WERI-Rb-1 (cell line): ENCODE data around the gene MSRB3.

Experiments
- DNase-seq: peaks from one replicate; pipeline ENCODE4 v3.0.0-alpha.2; 2020
- H3K27ac ChIP-seq: fragments of 250-450 bp; sonication (Bioruptor Pico); 2 replicates; pipeline ENCODE4 v1.5.1; 2020; ENCODE audit warnings: mild to moderate bottlenecking, moderate library complexity
- H3K27me3 ChIP-seq: fragments of 250-450 bp; sonication (Bioruptor Pico); 2 replicates; pipeline ENCODE4 v1.5.1; 2021; ENCODE audit warnings: mild to moderate bottlenecking, low read depth, moderate library complexity; ENCODE audit not compliant: insufficient read depth, severe bottlenecking
- H3K36me3 ChIP-seq: fragments of 250-450 bp; sonication (Bioruptor Pico); 2 replicates; pipeline ENCODE4 v1.5.1; 2020; ENCODE audit warnings: mild to moderate bottlenecking, moderate library complexity
- H3K4me3 ChIP-seq: 2 replicates; pipeline ENCODE4 v1.5.1; 2011; ENCODE audit warnings: low read depth, mild to moderate bottlenecking, control low read depth, low read length
- H3K9me3 ChIP-seq: fragments of 250-450 bp; sonication (Bioruptor Pico); 2 replicates; pipeline ENCODE4 v1.5.1; 2021; ENCODE audit warnings: mild to moderate bottlenecking, moderate library complexity; ENCODE audit not compliant: severe bottlenecking
- CTCF ChIP-seq: IDR thresholded peaks from 2 replicates; pipeline ENCODE4 v1.5.1; 2011; ENCODE audit warnings: low read depth, mild to moderate bottlenecking, control low read depth, inconsistent platforms, low read length

The MSRB3 gene

GRCh38 chr12:65300679-65301349, 22.3 kb downstream of the MSRB3 start:
- peak; percentile 43 for TF ChIP-seq CTCF
- peak; percentile 34 for DNase-seq

GRCh38 chr12:65302891-65303290, 24.4 kb downstream of the MSRB3 start:
- no peaks in the 10 kb centered on the region for H3K9me3 ChIP-seq
- H3K36me3 ChIP-seq = no peaks in the 10 kb centered on the region
- H3K27me3 ChIP-seq = no peaks in the 10 kb centered on the region
- no peak for TF ChIP-seq CTCF
- H3K27ac ChIP-seq = no peak overlapping the region
- no peak for DNase-seq
- H3K4me3 ChIP-seq = no peak overlapping the region

More at GRCh38 chr12:65300679-65301349, 22.3 kb downstream of the MSRB3 start:
- Histone ChIP-seq H3K9me3 (no peaks in the 10 kb centered on the region), H3K27me3 (no peaks in the 10 kb centered on the region), H3K4me3 (no peak overlapping the region), H3K27ac (no peak overlapping the region), H3K36me3 (no peaks in the 10 kb centered on the region)

GRCh38 chr12:65305346-65305950, 27.0 kb downstream of the MSRB3 start:
- Histone ChIP-seq H3K27me3 (no peaks in the 10 kb centered on the region), H3K27ac (no peak overlapping the region), H3K36me3 (no peaks in the 10 kb centered on the region), H3K9me3 (no peaks in the 10 kb centered on the region), H3K4me3 (no peak overlapping the region)
- DNase-seq = no peak
- no peak for TF ChIP-seq CTCF

- Histone ChIP-seq H3K36me3 (no peaks in the 10 kb centered on the region), H3K9me3 (no peaks in the 10 kb centered on the region), H3K27ac (no peak overlapping the region), H3K27me3 (no peaks in the 10 kb centered on the region), H3K4me3 (no peak overlapping the region; the same call in 1 of the 2 replicates)
- peak; percentile 25 for DNase-seq
- peak; percentile 48 for TF ChIP-seq CTCF
Observed at GRCh38 chr12:65306366-65307168, 28.1 kb downstream of the MSRB3 start.

- DNase-seq = no peak
- Histone ChIP-seq H3K27ac (no peak overlapping the region), H3K36me3 (no peaks in the 10 kb centered on the region), H3K4me3 (no peak overlapping the region), H3K9me3 (no peaks in the 10 kb centered on the region), H3K27me3 (no peaks in the 10 kb centered on the region)
- TF ChIP-seq CTCF = no peak
Observed at GRCh38 chr12:65307169-65307501, 28.7 kb downstream of the MSRB3 start.
